H1 (cell line): ENCODE data around the gene MRPL3. TPM values are rescaled to one million over a fixed set of nuclear protein-coding genes. Genes with fewer than 3 reads are reported as not detected.

Source experiments
- CTCF ChIA-PET: fragments of 300-600 bp; sonication (Branson Sonifier 250); formaldehyde crosslinking; loops from one replicate; lab custom pipeline; 2021; ENCODE audit not compliant: partially characterized antibody; lab: Charles Lee
- POLR2A ChIA-PET: fragments of 300-600 bp; sonication (Branson Sonifier 250); formaldehyde crosslinking; loops from one replicate; lab custom pipeline; 2021; ENCODE audit warnings: inconsistent platforms; ENCODE audit not compliant: partially characterized antibody; lab: Charles Lee
- DNase-seq, 2 experiments: peaks; one replicate each; pipeline versions ENCODE4 v3.0.0 to v3.0.0-alpha.2; 2010 to 2022; ENCODE audit warnings: low spot score in 2 of 2, low read depth in 1 of 2, mixed read lengths in 1 of 2
- FAIRE-seq: peaks from 2 replicates; lab custom pipeline; 2011; peaks lifted over from hg19 to GRCh38; lab: Jason Lieb, UNC
- H2AFZ ChIP-seq: 2 replicates; pipeline ENCODE4 v1.8.1; 2012; ENCODE audit warnings: low read length, inconsistent platforms
- H2AK5ac ChIP-seq: 2 replicates; pipeline ENCODE4 v1.6.1; 2013; ENCODE audit warnings: low read depth, low read length
- H2BK120ac ChIP-seq: replicated peaks from 2 replicates; pipeline ENCODE3; 2013; ENCODE audit warnings: low read depth, low read length, inconsistent platforms
- H2BK12ac ChIP-seq: 2 replicates; pipeline ENCODE4 v1.6.1; 2013; ENCODE audit warnings: low read depth, low read length
- H2BK15ac ChIP-seq: 2 replicates; pipeline ENCODE4 v1.6.1; 2013; ENCODE audit warnings: low read length
- H2BK20ac ChIP-seq: 2 replicates; pipeline ENCODE4 v1.6.1; 2013; ENCODE audit warnings: low read length
- H2BK5ac ChIP-seq: 2 replicates; pipeline ENCODE4 v1.6.1; 2013; ENCODE audit warnings: low read depth, low read length
- H3K14ac ChIP-seq: 2 replicates; pipeline ENCODE4 v1.6.1; 2013; ENCODE audit warnings: inconsistent platforms; ENCODE audit not compliant: insufficient read length
- H3K18ac ChIP-seq: 2 replicates; pipeline ENCODE4 v1.6.1; 2013; ENCODE audit warnings: low read length; ENCODE audit errors: extremely low read depth
- H3K23ac ChIP-seq: 2 replicates; pipeline ENCODE4 v1.6.1; 2013; ENCODE audit warnings: inconsistent platforms; ENCODE audit not compliant: insufficient read length
- H3K23me2 ChIP-seq: 2 replicates; pipeline ENCODE4 v1.6.1; 2013; ENCODE audit warnings: low read depth, low read length
- H3K27ac ChIP-seq: 2 replicates; pipeline ENCODE4 v1.6.1; 2011; ENCODE audit warnings: low read depth, low read length, inconsistent platforms
- H3K27me3 ChIP-seq, 4 experiments: replicated peaks in 1 of 4; 1 replicate in 1 of 4; 2 replicates in 3 of 4; pipeline versions ENCODE4 v1.6.1 to v1.8.1; 2011 to 2013; ENCODE audit warnings: low read length in 3 of 4, mild to moderate bottlenecking in 3 of 4, inconsistent platforms in 2 of 4, mixed read lengths in 2 of 4, moderate library complexity in 1 of 4; ENCODE audit not compliant: control insufficient read depth in 3 of 4, insufficient read depth in 3 of 4; ENCODE audit errors: extremely low read depth in 1 of 4
- H3K36me3 ChIP-seq, 4 experiments: 2 replicates each; pipeline versions ENCODE4 v1.6.1 to v1.8.1; 2011 to 2013; ENCODE audit warnings: mild to moderate bottlenecking in 4 of 4, low read length in 3 of 4, moderate library complexity in 2 of 4, control low read depth in 1 of 4, inconsistent platforms in 1 of 4; ENCODE audit not compliant: insufficient read depth in 4 of 4, control insufficient read depth in 2 of 4
- H3K4ac ChIP-seq: replicated peaks from 2 replicates; pipeline ENCODE3; 2013; ENCODE audit warnings: low read length, low read depth, mixed read lengths, inconsistent platforms; ENCODE audit not compliant: insufficient read length
- H3K4me1 ChIP-seq, 4 experiments: replicated peaks in 1 of 4; 1 replicate in 1 of 4; 2 replicates in 3 of 4; pipeline versions ENCODE4 v1.6.1 to v1.8.1; 2011 to 2013; ENCODE audit warnings: low read length in 3 of 4, inconsistent platforms in 2 of 4, mixed read lengths in 1 of 4; ENCODE audit not compliant: insufficient read depth in 4 of 4, control insufficient read depth in 3 of 4
- H3K4me2 ChIP-seq, 2 experiments: 2 replicates each; pipeline versions ENCODE4 v1.6.1 to v1.8.1; 2011 to 2013; ENCODE audit warnings: low read depth in 2 of 2, low read length in 2 of 2, control low read depth in 1 of 2, inconsistent platforms in 1 of 2, mild to moderate bottlenecking in 1 of 2; ENCODE audit not compliant: insufficient read depth in 1 of 2
- H3K4me3 ChIP-seq, 4 experiments: fragments of 200-600, 300-600 bp in 1 of 4; sonication (generic), shearing (Covaris generic), sonication (Bioruptor Twin) in 1 of 4; 2 replicates each; pipeline versions ENCODE4 v1.5.1 to v1.8.1; 2011 to 2016; ENCODE audit warnings: low read length in 4 of 4, low read depth in 3 of 4, control low read depth in 2 of 4, inconsistent platforms in 2 of 4, mild to moderate bottlenecking in 2 of 4, mixed read lengths in 1 of 4, moderate library complexity in 1 of 4; ENCODE audit not compliant: insufficient read depth in 2 of 4; ENCODE audit errors: extremely low read depth in 1 of 4
- H3K56ac ChIP-seq: replicated peaks from 2 replicates; pipeline ENCODE3; 2013; ENCODE audit warnings: low read depth, mild to moderate bottlenecking, mixed read lengths, low read length, inconsistent platforms; ENCODE audit not compliant: insufficient read length
- H3K79me1 ChIP-seq: 2 replicates; pipeline ENCODE4 v1.6.1; 2013; ENCODE audit warnings: low read depth, low read length, control low read depth
- H3K79me2 ChIP-seq, 2 experiments: 2 replicates each; pipeline versions ENCODE4 v1.6.1 to v1.8.1; 2012 to 2013; ENCODE audit warnings: low read length in 2 of 2, mild to moderate bottlenecking in 2 of 2, inconsistent platforms in 1 of 2; ENCODE audit not compliant: insufficient read depth in 2 of 2, control insufficient read depth in 1 of 2
- H3K9ac ChIP-seq, 4 experiments: replicated peaks in 1 of 4; 1 replicate in 1 of 4; 2 replicates in 3 of 4; pipeline versions ENCODE4 v1.6.1 to v1.8.1; 2011 to 2013; ENCODE audit warnings: low read depth in 3 of 4, low read length in 3 of 4, control low read depth in 2 of 4, mild to moderate bottlenecking in 2 of 4, moderate library complexity in 2 of 4, inconsistent platforms in 1 of 4; ENCODE audit errors: extremely low read depth in 1 of 4
- H3K9me3 ChIP-seq, 2 experiments: 2 replicates each; pipeline versions ENCODE4 v1.6.1 to v1.8.1; 2012 to 2013; ENCODE audit warnings: mild to moderate bottlenecking in 2 of 2, moderate library complexity in 2 of 2, control low read depth in 1 of 2, inconsistent platforms in 1 of 2, low read depth in 1 of 2, low read length in 1 of 2, mixed read lengths in 1 of 2; ENCODE audit not compliant: insufficient read depth in 2 of 2
- H4K20me1 ChIP-seq, 2 experiments: replicated peaks in 1 of 2; 2 replicates each; pipeline versions ENCODE3 to v1.8.1; 2011 to 2013; ENCODE audit warnings: inconsistent platforms in 2 of 2, low read length in 2 of 2, mild to moderate bottlenecking in 1 of 2; ENCODE audit not compliant: insufficient read depth in 2 of 2, control insufficient read depth in 1 of 2
- H4K5ac ChIP-seq: 2 replicates; pipeline ENCODE4 v1.6.1; 2013; ENCODE audit warnings: low read length, low read depth, mixed read lengths, inconsistent platforms; ENCODE audit not compliant: insufficient read length
- H4K8ac ChIP-seq: 2 replicates; pipeline ENCODE4 v1.8.0; 2013; ENCODE audit warnings: mild to moderate bottlenecking, moderate library complexity, low read length, inconsistent platforms; ENCODE audit not compliant: insufficient read depth; ENCODE audit errors: extremely low read depth
- H4K91ac ChIP-seq: replicated peaks from 2 replicates; pipeline ENCODE3; 2013; ENCODE audit warnings: low read length, mixed read lengths, inconsistent platforms; ENCODE audit not compliant: insufficient read length
- BRCA1 ChIP-seq: IDR thresholded peaks from 2 replicates; pipeline ENCODE4 v1.6.1; 2012; ENCODE audit warnings: low read depth, low read length, improper control_type of control experiment
- CEBPB ChIP-seq: IDR thresholded peaks from 2 replicates; pipeline ENCODE4 v1.6.1; 2012; ENCODE audit warnings: low read depth, low read length
- CHD2 ChIP-seq: IDR thresholded peaks from 2 replicates; pipeline ENCODE4 v1.6.1; 2012; ENCODE audit warnings: low read length, improper control_type of control experiment
- KDM4A ChIP-seq: IDR thresholded peaks from one replicate; pipeline ENCODE4 v1.7.1; 2012; ENCODE audit warnings: low read depth, mild to moderate bottlenecking, moderate library complexity, low read length, inconsistent platforms; ENCODE audit not compliant: severe bottlenecking
- SAP30 ChIP-seq: fragments of 300-600 bp; sonication (generic); IDR thresholded peaks from 2 replicates; pipeline ENCODE4 v1.7.1; 2012; ENCODE audit warnings: low read length, moderate library complexity, mild to moderate bottlenecking, inconsistent platforms; ENCODE audit not compliant: insufficient read depth, insufficient replicate concordance
- SIN3A ChIP-seq, 2 experiments: IDR thresholded peaks in 1 of 2; conservative IDR thresholded peaks in 1 of 2; 2 replicates each; pipeline ENCODE4 v1.6.1; 2011 to 2012; ENCODE audit warnings: low read length in 2 of 2, improper control_type of control experiment in 1 of 2, low read depth in 1 of 2, mild to moderate bottlenecking in 1 of 2
- TCF12 ChIP-seq: IDR thresholded peaks from 2 replicates; pipeline ENCODE4 v1.6.1; 2011; ENCODE audit warnings: low read depth, mild to moderate bottlenecking, low read length
- WGBS, 2 experiments: shearing (Covaris generic) in 1 of 2; methylation state at CpG; one replicate each; pipeline versions ENCODE4 v1.1.6 to v1.1.7; 2013 to 2015; ENCODE audit warnings: low lambda C conversion rate in 2 of 2, mixed read lengths in 2 of 2, inconsistent platforms in 1 of 2, low coverage in 1 of 2, missing lambda C conversion rate in 1 of 2; ENCODE audit not compliant: insufficient replicate concordance in 2 of 2, insufficient coverage in 1 of 2, insufficient read length in 1 of 2; ENCODE audit errors: extremely low coverage in 1 of 2, missing lambda C conversion rate in 1 of 2; 5-methylcytosine and 5-hydroxymethylcytosine counted together
- polyA plus RNA-seq, 7 experiments: library from polyadenylated mRNA; depleted of rRNA in 3 of 7; stranded (reverse) in 5 of 7; unstranded in 2 of 7; fragments of >200 nt in 5 of 7; fragments of 200-250 nt in 2 of 7; gene quantifications; 1 replicate in 5 of 7; 2 replicates in 1 of 7; 4 replicates in 1 of 7; pipeline versions ENCODE4 v1.2.1 to v1.2.3, GENCODE V29; 2011 to 2013; ENCODE audit warnings: missing spikeins in 2 of 7, mixed read lengths in 2 of 7
- total RNA-seq: library from RNA; stranded (reverse); fragmentation: NEBNext Ultra II Directional; extraction: Animal tissue kit (Norgen Biotek cat#: 25700); gene quantifications from 2 replicates; pipeline ENCODE4 v1.2.1, GENCODE V29; 2021

Gene MRPL3
- total and polyA plus RNA-seq, 2 of the 8 experiments (the other 6 are each of a cell fraction or from before 2014, with no cell fraction given), result 164 to 175 TPM

GRCh38 chr3:131435000-131435399 is 67.8 kb downstream of the MRPL3 start:
- no peak overlapping the region for H3K18ac ChIP-seq
- no peak overlapping the region for H3K4ac ChIP-seq
- TF ChIP-seq SAP30 (no peak), BRCA1 (no peak), TCF12 (no peak), CHD2 (no peak), CEBPB (no peak), KDM4A (no peak), SIN3A (conservative IDR thresholded peaks at IDR 0.05 in 1 of 2, IDR thresholded peaks at IDR 0.05 in 1 of 2; ENCODE audit: low read depth in 1 of 2, low read length in 2 of 2) (no peak)
- no peak for FAIRE-seq
- H3K79me1 ChIP-seq, result no peaks in the 10 kb centered on the region
- H2AK5ac ChIP-seq, result no peak overlapping the region
- H3K27ac ChIP-seq, result no peak overlapping the region
- no peak overlapping the region for H2BK15ac ChIP-seq
- H3K79me2 ChIP-seq, result no peaks in the 10 kb centered on the region
- CTCF ChIA-PET, result no interaction called here
- H3K23me2 ChIP-seq, result no peaks in the 10 kb centered on the region; the same call in 1 of the 2 replicates
- H3K14ac ChIP-seq, result no peak overlapping the region
- no peak overlapping the region for H4K91ac ChIP-seq
- no peak overlapping the region for H3K56ac ChIP-seq
- no peaks in the 10 kb centered on the region for H3K36me3 ChIP-seq
- H3K4me3 ChIP-seq, result no peak overlapping the region
- WGBS, 2 experiments, result 96% methylated on average over 1 of the region's 1 CpG; no CpG with 5 or more reads in 1 of the 2 experiments
- no peak overlapping the region for H2AFZ ChIP-seq
- POLR2A ChIA-PET, result no interaction called here
- no peaks in the 10 kb centered on the region for H3K27me3 ChIP-seq
- no peak overlapping the region for H4K8ac ChIP-seq
- no peak overlapping the region for H3K23ac ChIP-seq
- H3K9me3 ChIP-seq, result no peaks in the 10 kb centered on the region
- DNase-seq, result no peak
- H2BK12ac ChIP-seq, result no peak overlapping the region
- no peak overlapping the region for H2BK120ac ChIP-seq
- H3K4me2 ChIP-seq, result no peak overlapping the region
- H2BK20ac ChIP-seq, result no peak overlapping the region
- no peaks in the 10 kb centered on the region for H4K20me1 ChIP-seq
- no peak overlapping the region for H3K9ac ChIP-seq
- H3K4me1 ChIP-seq, result no peaks in the 10 kb centered on the region
- H2BK5ac ChIP-seq, result no peak overlapping the region
- no peak overlapping the region for H4K5ac ChIP-seq
